ENCODE results near the gene NPAS2. TPM values are rescaled to one million over a fixed set of nuclear protein-coding genes. Genes with fewer than 3 reads are reported as not detected.

NPAS2 gene
- total and polyA plus RNA-seq, 4 donors = 5.9 to 17.1 (median 10.4) TPM

GRCh38 chr2:100893392-100894104 lies 73.6 kb downstream of the NPAS2 start:
- Histone ChIP-seq H3K27ac (ENCODE audit: low read depth in 1 of 2, low read length in 1 of 2) (peak overlapping the region in 1 of 2 donors; percentile 68), H3K4me3 (no peak overlapping the region), H3K9ac (ENCODE audit: insufficient read depth in 1 of 2, low read length in 2 of 2) (no peak overlapping the region), H3K4me1 (ENCODE audit: control insufficient read depth in 5 of 5, insufficient read depth in 5 of 5, low read length in 5 of 5) (peaks cover 0 to 23% (median 9%) of the 10 kb centered on the region in 5 donors), H3K27me3 (ENCODE audit: control insufficient read depth in 3 of 3, insufficient read depth in 3 of 3, low read length in 2 of 3) (no peaks in the 10 kb centered on the region), H3K9me3 (ENCODE audit: control insufficient read depth in 4 of 4, insufficient read depth in 3 of 4, low read length in 3 of 4) (peaks cover 0 to 2% (median 0%) of the 10 kb centered on the region in 4 donors), H3K36me3 (ENCODE audit: control insufficient read depth in 4 of 4, insufficient read depth in 4 of 4, low read length in 4 of 4) (no peaks in the 10 kb centered on the region)
- ATAC-seq (ENCODE audit: insufficient read depth, low FRiP score) = no peak
- DNase-seq = peak in 1 of 3 donors; percentile 29
- TF ChIP-seq, protein P1, sequence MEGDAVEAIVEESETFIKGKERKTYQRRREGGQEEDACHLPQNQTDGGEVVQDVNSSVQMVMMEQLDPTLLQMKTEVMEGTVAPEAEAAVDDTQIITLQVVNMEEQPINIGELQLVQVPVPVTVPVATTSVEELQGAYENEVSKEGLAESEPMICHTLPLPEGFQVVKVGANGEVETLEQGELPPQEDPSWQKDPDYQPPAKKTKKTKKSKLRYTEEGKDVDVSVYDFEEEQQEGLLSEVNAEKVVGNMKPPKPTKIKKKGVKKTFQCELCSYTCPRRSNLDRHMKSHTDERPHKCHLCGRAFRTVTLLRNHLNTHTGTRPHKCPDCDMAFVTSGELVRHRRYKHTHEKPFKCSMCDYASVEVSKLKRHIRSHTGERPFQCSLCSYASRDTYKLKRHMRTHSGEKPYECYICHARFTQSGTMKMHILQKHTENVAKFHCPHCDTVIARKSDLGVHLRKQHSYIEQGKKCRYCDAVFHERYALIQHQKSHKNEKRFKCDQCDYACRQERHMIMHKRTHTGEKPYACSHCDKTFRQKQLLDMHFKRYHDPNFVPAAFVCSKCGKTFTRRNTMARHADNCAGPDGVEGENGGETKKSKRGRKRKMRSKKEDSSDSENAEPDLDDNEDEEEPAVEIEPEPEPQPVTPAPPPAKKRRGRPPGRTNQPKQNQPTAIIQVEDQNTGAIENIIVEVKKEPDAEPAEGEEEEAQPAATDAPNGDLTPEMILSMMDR (IDR thresholded peaks at IDR 0.05; ENCODE audit: control extremely low read depth, extremely low read depth) = no peak
- 94 to 96% methylated on average over 6 of the region's 6 CpGs for WGBS, 2 donors

- ATAC-seq (ENCODE audit: insufficient read depth, low FRiP score) (no peak), DNase-seq (peak in 1 of 3 donors; percentile 34)
- Histone ChIP-seq H3K9me3 (ENCODE audit: control insufficient read depth in 4 of 4, insufficient read depth in 3 of 4, low read length in 3 of 4) (peaks cover 0 to 2% (median 0%) of the 10 kb centered on the region in 4 donors), H3K9ac (ENCODE audit: insufficient read depth in 1 of 2, low read length in 2 of 2) (no peak overlapping the region), H3K36me3 (ENCODE audit: control insufficient read depth in 4 of 4, insufficient read depth in 4 of 4, low read length in 4 of 4) (no peaks in the 10 kb centered on the region), H3K4me1 (ENCODE audit: control insufficient read depth in 5 of 5, insufficient read depth in 5 of 5, low read length in 5 of 5) (peaks cover 0 to 23% (median 9%) of the 10 kb centered on the region in 5 donors), H3K27ac (ENCODE audit: low read depth in 1 of 2, low read length in 1 of 2) (peak overlapping the region in 1 of 2 donors; percentile 68), H3K4me3 (no peak overlapping the region), H3K27me3 (ENCODE audit: control insufficient read depth in 3 of 3, insufficient read depth in 3 of 3, low read length in 2 of 3) (no peaks in the 10 kb centered on the region)
- 64 to 66% methylated on average over 5 of the region's 5 CpGs for WGBS, 2 donors
- TF ChIP-seq, protein P1 (IDR thresholded peaks at IDR 0.05; ENCODE audit: control extremely low read depth, extremely low read depth) = no peak
These were observed 74.3 kb downstream of the NPAS2 start for GRCh38 chr2:100894105-100894795.

DNA sequence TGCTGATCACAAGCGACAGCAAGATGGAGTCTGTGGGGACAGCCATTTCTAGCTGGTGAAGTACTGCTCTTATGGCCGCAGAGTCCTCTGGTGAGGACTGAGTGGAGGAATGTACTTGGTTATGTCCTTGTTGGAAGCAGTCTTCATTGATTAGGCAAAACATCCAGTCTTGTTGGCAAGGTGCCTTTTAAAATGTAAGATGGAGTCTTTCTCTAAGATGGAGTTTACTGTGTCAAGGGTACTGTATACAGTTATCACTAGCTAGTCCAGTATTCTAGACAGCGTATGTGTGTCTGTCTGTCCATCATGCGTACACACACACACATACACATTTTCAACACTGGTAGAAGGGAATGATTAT lies 74.8 kb downstream of the NPAS2 start:
- Histone ChIP-seq H3K4me1 (ENCODE audit: control insufficient read depth in 5 of 5, insufficient read depth in 5 of 5, low read length in 5 of 5) (peaks cover 0 to 23% (median 9%) of the 10 kb centered on the region in 5 donors), H3K9me3 (ENCODE audit: control insufficient read depth in 4 of 4, insufficient read depth in 3 of 4, low read length in 3 of 4) (peaks cover 0 to 2% (median 0%) of the 10 kb centered on the region in 4 donors), H3K36me3 (ENCODE audit: control insufficient read depth in 4 of 4, insufficient read depth in 4 of 4, low read length in 4 of 4) (no peaks in the 10 kb centered on the region), H3K9ac (ENCODE audit: insufficient read depth in 1 of 2, low read length in 2 of 2) (no peak overlapping the region), H3K27ac (ENCODE audit: low read depth in 1 of 2, low read length in 1 of 2) (peak overlapping the region in 1 of 2 donors; percentile 71), H3K27me3 (ENCODE audit: control insufficient read depth in 3 of 3, insufficient read depth in 3 of 3, low read length in 2 of 3) (no peaks in the 10 kb centered on the region), H3K4me3 (no peak overlapping the region)
- WGBS, 2 donors = 96 to 97% methylated on average over 4 of the region's 4 CpGs
- ATAC-seq (ENCODE audit: insufficient read depth, low FRiP score) = no peak
- DNase-seq = no peak
- TF ChIP-seq, protein P1 (IDR thresholded peaks at IDR 0.05; ENCODE audit: control extremely low read depth, extremely low read depth) = no peak
